GM12873 (cell line): ENCODE data around the gene KDM4C.

ENCODE experiments used
- CTCF ChIP-seq: IDR thresholded peaks from 2 replicates; pipeline ENCODE4 v1.5.1; 2012; ENCODE audit warnings: low read depth, mild to moderate bottlenecking, moderate library complexity, low read length, control low read depth; ENCODE audit not compliant: insufficient read depth; ENCODE audit errors: missing control alignments

The KDM4C gene

GRCh38 chr9:7125231-7125630 is 367.5 kb downstream of the KDM4C start:
- TF ChIP-seq CTCF, result no peak

DNA sequence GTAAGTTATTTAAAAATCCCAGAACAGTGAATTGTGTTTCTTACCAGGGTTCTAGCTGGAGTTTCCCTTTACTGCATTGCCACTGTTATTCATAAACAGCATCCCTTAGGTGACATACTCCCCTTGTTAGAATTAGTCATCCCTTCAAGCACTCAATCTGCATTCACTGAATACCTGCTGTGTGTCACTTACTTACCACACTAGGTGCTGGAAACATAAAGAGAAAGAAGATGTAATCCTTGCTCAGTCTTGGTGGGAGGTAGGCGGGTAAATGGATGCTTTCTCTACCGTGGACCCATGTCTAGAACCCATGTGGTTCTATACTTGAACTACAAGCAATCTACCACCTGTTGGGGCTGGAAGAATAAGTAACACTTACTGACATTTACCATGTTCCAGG is 371.6 kb downstream of the KDM4C start:
- no peak for TF ChIP-seq CTCF

DNA sequence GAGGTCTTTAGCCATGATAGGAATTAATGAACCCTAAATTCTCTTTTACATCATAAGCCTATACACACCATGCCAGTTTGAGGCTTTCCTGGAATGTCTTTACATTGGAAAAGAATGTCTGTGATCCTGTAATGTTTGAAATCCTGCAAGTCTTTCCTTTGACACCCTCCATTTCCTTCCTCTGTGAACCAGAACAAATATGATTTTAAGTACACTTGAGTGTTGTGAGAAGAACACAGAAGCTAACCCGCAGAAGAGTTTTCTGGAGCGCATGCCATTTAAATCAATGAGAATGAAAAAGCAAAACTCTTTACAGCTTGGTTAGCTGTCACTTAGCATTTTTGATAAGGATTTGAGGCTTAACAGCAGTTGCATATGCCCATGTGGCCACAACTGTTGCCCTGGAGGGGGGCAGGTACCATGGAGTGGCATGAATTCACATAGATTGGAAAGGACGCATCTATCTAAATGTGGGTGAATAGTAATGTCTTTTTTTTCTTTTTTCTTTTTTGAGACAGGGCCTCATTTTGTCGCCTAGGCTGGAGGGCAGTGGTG is 372.6 kb downstream of the KDM4C start:
- no peak for TF ChIP-seq CTCF

DNA sequence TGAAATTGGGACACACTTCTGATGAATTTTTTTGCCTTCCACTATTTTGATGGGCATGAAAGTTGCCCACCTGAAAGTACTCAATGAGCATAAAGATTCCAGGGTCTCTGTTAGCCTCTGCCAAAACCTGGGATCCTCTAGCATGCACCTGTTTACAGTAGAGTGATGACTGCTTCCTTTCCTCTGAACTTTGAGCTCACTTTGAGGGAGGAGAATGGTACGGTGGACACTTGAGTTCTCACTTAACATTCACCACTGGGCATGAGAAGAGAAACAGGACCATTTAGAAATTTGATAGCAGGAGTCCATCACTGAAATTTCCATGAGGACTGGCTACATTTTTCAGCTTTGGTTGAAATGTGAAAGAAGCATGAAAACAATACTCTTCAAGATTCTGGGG is 374.8 kb downstream of the KDM4C start:
- no peak for TF ChIP-seq CTCF

GRCh38 chr9:7135735-7136134 is 378.0 kb downstream of the KDM4C start:
- no peak for TF ChIP-seq CTCF

DNA sequence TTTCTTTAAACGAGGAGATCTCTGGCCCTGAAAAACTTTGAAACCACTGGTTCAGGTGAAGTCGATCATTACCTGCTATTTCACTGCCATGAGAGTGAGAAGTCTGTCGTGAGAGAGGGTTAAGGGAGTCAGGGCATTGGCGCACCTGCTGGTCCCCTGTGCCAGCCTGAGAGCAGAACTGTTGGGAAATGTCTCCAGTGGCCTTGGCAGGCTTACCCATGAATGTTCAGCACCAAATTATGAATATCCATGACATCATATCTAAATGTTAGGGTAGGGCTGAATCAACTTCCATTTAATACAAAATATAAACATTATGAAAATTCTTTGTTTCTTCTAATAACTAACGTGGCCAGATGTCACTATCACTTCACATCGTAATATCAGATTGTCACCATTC is 379.3 kb downstream of the KDM4C start:
- TF ChIP-seq CTCF, result no peak

DNA sequence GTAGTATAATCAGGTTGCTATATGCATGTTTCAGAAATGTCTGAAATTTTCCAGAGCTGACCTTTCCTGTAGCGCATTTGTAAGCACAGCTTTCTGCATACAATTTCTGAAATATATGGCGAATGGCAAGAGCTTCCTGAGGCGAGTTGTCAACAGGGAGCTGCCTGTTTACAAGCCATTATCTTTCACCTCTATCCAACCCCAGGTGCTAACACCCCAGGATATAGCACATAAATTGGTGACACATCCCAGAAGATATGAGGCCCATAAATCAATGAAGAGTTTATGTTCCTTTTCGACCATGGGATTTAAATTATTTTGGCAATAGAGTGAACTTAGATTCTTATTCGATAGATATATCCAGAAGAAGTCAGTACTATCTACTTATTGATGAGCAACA is 379.8 kb downstream of the KDM4C start:
- TF ChIP-seq CTCF, result no peak
